Neural cell (in vitro differentiated cells): ENCODE data around the gene NECAB3. TPM values are rescaled to one million over a fixed set of nuclear protein-coding genes. Genes with fewer than 3 reads are reported as not detected.

ENCODE experiments used
- H2AFZ ChIP-seq: fragments of 200-600, 300-800 bp; sonication (generic), shearing (Covaris generic); 2 replicates; pipeline ENCODE4 v1.6.0; 2014; ENCODE audit warnings: low read depth, mild to moderate bottlenecking, antibody characterized with exemption, low read length, moderate library complexity
- H3F3A ChIP-seq: fragments of 200-600 bp; shearing (Covaris generic); 2 replicates; pipeline ENCODE4 v1.6.1; 2016; ENCODE audit warnings: mild to moderate bottlenecking, moderate library complexity, mixed read lengths, antibody characterized with exemption, low read length; ENCODE audit not compliant: insufficient read depth, poor library complexity, severe bottlenecking
- H3K27ac ChIP-seq: fragments of 200-600, 300-800 bp; sonication (generic), shearing (Covaris generic); 2 replicates; pipeline ENCODE4 v1.5.1; 2014; ENCODE audit warnings: mild to moderate bottlenecking, low read length, moderate library complexity
- H3K27me3 ChIP-seq: fragments of 300-800, 200-600 bp; sonication (generic), shearing (Covaris generic); 2 replicates; pipeline ENCODE4 v1.6.0; 2014; ENCODE audit warnings: mild to moderate bottlenecking, low read depth, low read length, moderate library complexity; ENCODE audit not compliant: insufficient read depth
- H3K36me3 ChIP-seq: fragments of 300-800, 200-600 bp; sonication (generic), shearing (Covaris generic); 2 replicates; pipeline ENCODE4 v1.5.1; 2014; ENCODE audit warnings: mild to moderate bottlenecking, antibody characterized with exemption, low read length, moderate library complexity; ENCODE audit not compliant: insufficient read depth
- H3K4me2 ChIP-seq: fragments of 300-800, 200-600 bp; sonication (generic), shearing (Covaris generic); 2 replicates; pipeline ENCODE4 v1.6.0; 2014; ENCODE audit warnings: mild to moderate bottlenecking, low read length
- H3K4me3 ChIP-seq: fragments of 300-800, 200-600 bp; sonication (generic), shearing (Covaris generic); 2 replicates; pipeline ENCODE4 v1.5.1; 2014; ENCODE audit warnings: mild to moderate bottlenecking, low read length, moderate library complexity
- H3K79me2 ChIP-seq: fragments of 200-600 bp; shearing (Covaris generic); replicated peaks from 2 replicates; pipeline ENCODE4 v1.6.0; 2014; ENCODE audit warnings: mild to moderate bottlenecking, low read length, moderate library complexity; ENCODE audit not compliant: insufficient read depth
- H3K9ac ChIP-seq: fragments of 300-800, 200-600 bp; sonication (generic), shearing (Covaris generic); 2 replicates; pipeline ENCODE4 v1.6.1; 2016; ENCODE audit warnings: mild to moderate bottlenecking, low read length, mixed read lengths
- H3K9me2 ChIP-seq: fragments of 200-600 bp; shearing (Covaris generic); 2 replicates; pipeline ENCODE4 v1.6.1; 2016; ENCODE audit warnings: mild to moderate bottlenecking, low read length, mixed read lengths; ENCODE audit not compliant: insufficient read depth
- H3K9me3 ChIP-seq: fragments of 200-600, 300-800 bp; sonication (generic), shearing (Covaris generic); 2 replicates; pipeline ENCODE4 v1.6.1; 2016; ENCODE audit warnings: mild to moderate bottlenecking, mixed run types, low read length, moderate library complexity, mixed read lengths
- H4K20me1 ChIP-seq: fragments of 200-600 bp; shearing (Covaris generic); 2 replicates; pipeline ENCODE4 v1.6.1; 2016; ENCODE audit warnings: mild to moderate bottlenecking, mixed run types; ENCODE audit not compliant: insufficient read depth
- EP300 ChIP-seq: fragments of 450-650 bp; conservative IDR thresholded peaks from 2 replicates; pipeline ENCODE4 v1.6.1; 2014; ENCODE audit warnings: antibody characterized with exemption, mild to moderate bottlenecking, moderate library complexity; ENCODE audit not compliant: poor library complexity, severe bottlenecking
- EZH2 ChIP-seq: fragments of 200-600, 300-800 bp; shearing (Covaris generic), sonication (generic); IDR thresholded peaks from 2 replicates; pipeline ENCODE4 v1.6.1; 2014; ENCODE audit warnings: antibody characterized with exemption, low read length, borderline replicate concordance, mild to moderate bottlenecking; ENCODE audit not compliant: insufficient read depth, poor library complexity, severe bottlenecking
- MXI1 ChIP-seq: fragments of 450-650 bp; conservative IDR thresholded peaks from 2 replicates; pipeline ENCODE4 v1.6.1; 2014; ENCODE audit warnings: antibody characterized with exemption, mild to moderate bottlenecking; ENCODE audit not compliant: poor library complexity, severe bottlenecking
- POLR2AphosphoS5 ChIP-seq: IDR thresholded peaks from 2 replicates; pipeline ENCODE4 v1.6.1; 2012
- RAD21 ChIP-seq: fragments of 450-650 bp; conservative IDR thresholded peaks from 2 replicates; pipeline ENCODE4 v1.6.1; 2014; ENCODE audit warnings: antibody characterized with exemption, mild to moderate bottlenecking, moderate library complexity
- SMC3 ChIP-seq: fragments of 450-650 bp; conservative IDR thresholded peaks from 2 replicates; pipeline ENCODE4 v1.6.1; 2014; ENCODE audit warnings: antibody characterized with exemption, mild to moderate bottlenecking, moderate library complexity; ENCODE audit not compliant: poor library complexity
- TAF1 ChIP-seq: IDR thresholded peaks from 2 replicates; pipeline ENCODE4 v1.6.1; 2012; ENCODE audit warnings: low read depth
- polyA plus RNA-seq: library from polyadenylated mRNA; depleted of rRNA; stranded (reverse); fragments of >200 nt; gene quantifications from 2 replicates; pipeline ENCODE4 v1.2.3, GENCODE V29; 2014
- TF ChIP-seq, protein P1 (sequence below): IDR thresholded peaks from 2 replicates; pipeline ENCODE4 v1.6.1; 2012; ENCODE audit warnings: borderline replicate concordance
- TF ChIP-seq, protein P2 (sequence below): fragments of 450-650 bp; IDR thresholded peaks from 2 replicates; pipeline ENCODE4 v1.5.1; 2014; ENCODE audit warnings: antibody characterized with exemption, mild to moderate bottlenecking, moderate library complexity; ENCODE audit not compliant: poor library complexity, severe bottlenecking

The NECAB3 gene
- polyA plus RNA-seq, 1 donor from 2014 or later = 21.4 TPM

DNA sequence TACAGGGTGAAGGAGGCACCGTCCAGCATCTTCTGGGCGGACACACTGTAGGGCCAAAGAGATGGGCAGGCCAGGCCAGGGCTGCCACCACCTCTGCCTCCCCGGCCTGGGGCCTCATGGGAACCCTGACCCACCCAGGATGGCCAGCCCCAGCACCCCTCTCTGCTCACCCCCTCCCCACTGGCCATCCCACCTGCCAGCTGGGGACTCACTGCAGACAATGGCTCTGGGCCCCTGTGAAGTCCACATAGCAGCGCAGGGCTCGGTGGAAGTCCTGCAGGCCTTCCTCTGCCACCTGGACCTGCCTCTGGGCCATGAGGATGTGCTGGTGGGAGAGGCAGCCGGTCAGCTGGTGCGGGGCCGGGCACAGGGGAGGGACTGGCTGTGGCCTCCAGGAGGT lies 15.7 kb downstream of the NECAB3 start:
- TF ChIP-seq EZH2 (no peak), EP300 (no peak), SMC3 (no peak), MXI1 (no peak), TAF1 (no peak), RAD21 (no peak), POLR2AphosphoS5 (no peak)
- TF ChIP-seq, protein P1, sequence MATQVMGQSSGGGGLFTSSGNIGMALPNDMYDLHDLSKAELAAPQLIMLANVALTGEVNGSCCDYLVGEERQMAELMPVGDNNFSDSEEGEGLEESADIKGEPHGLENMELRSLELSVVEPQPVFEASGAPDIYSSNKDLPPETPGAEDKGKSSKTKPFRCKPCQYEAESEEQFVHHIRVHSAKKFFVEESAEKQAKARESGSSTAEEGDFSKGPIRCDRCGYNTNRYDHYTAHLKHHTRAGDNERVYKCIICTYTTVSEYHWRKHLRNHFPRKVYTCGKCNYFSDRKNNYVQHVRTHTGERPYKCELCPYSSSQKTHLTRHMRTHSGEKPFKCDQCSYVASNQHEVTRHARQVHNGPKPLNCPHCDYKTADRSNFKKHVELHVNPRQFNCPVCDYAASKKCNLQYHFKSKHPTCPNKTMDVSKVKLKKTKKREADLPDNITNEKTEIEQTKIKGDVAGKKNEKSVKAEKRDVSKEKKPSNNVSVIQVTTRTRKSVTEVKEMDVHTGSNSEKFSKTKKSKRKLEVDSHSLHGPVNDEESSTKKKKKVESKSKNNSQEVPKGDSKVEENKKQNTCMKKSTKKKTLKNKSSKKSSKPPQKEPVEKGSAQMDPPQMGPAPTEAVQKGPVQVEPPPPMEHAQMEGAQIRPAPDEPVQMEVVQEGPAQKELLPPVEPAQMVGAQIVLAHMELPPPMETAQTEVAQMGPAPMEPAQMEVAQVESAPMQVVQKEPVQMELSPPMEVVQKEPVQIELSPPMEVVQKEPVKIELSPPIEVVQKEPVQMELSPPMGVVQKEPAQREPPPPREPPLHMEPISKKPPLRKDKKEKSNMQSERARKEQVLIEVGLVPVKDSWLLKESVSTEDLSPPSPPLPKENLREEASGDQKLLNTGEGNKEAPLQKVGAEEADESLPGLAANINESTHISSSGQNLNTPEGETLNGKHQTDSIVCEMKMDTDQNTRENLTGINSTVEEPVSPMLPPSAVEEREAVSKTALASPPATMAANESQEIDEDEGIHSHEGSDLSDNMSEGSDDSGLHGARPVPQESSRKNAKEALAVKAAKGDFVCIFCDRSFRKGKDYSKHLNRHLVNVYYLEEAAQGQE = no peak
- TF ChIP-seq, protein P2, sequence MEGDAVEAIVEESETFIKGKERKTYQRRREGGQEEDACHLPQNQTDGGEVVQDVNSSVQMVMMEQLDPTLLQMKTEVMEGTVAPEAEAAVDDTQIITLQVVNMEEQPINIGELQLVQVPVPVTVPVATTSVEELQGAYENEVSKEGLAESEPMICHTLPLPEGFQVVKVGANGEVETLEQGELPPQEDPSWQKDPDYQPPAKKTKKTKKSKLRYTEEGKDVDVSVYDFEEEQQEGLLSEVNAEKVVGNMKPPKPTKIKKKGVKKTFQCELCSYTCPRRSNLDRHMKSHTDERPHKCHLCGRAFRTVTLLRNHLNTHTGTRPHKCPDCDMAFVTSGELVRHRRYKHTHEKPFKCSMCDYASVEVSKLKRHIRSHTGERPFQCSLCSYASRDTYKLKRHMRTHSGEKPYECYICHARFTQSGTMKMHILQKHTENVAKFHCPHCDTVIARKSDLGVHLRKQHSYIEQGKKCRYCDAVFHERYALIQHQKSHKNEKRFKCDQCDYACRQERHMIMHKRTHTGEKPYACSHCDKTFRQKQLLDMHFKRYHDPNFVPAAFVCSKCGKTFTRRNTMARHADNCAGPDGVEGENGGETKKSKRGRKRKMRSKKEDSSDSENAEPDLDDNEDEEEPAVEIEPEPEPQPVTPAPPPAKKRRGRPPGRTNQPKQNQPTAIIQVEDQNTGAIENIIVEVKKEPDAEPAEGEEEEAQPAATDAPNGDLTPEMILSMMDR = no peak
- no peak overlapping the region for H3K4me2 ChIP-seq
- H3K9me3 ChIP-seq = no peaks in the 10 kb centered on the region
- H3K4me3 ChIP-seq = no peak overlapping the region
- no peak overlapping the region for H3K9ac ChIP-seq
- H4K20me1 ChIP-seq = no peaks in the 10 kb centered on the region
- no peak overlapping the region for H3K27ac ChIP-seq
- no peaks in the 10 kb centered on the region for H3F3A ChIP-seq
- no peak overlapping the region for H2AFZ ChIP-seq
- no peaks in the 10 kb centered on the region for H3K9me2 ChIP-seq
- no peaks in the 10 kb centered on the region for H3K27me3 ChIP-seq
- H3K36me3 ChIP-seq = no peaks in the 10 kb centered on the region
- H3K79me2 ChIP-seq = no peaks in the 10 kb centered on the region

DNA sequence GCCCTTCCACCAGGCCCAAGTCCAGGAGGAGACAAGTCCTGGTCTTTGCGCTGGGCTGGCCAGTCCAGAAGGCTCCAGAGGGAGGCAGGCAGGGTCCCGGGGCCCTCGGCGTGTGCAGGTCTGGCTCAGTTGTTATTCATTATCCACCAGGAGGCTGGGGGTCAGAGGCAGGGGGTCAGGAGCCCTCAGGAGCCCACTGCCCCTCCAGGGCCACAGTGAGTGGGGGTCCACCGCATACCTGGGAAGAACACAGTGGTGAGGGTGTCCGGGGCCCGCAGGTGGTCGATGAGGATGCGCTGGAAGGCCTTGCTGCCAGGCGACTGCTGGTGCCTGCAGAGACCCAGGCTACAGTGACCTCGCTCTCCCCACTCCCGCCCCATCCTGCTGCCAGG lies 16.5 kb downstream of the NECAB3 start:
- no peak overlapping the region for H3K4me3 ChIP-seq
- no peak overlapping the region for H3K9ac ChIP-seq
- no peak overlapping the region for H2AFZ ChIP-seq
- H3K4me2 ChIP-seq = no peak overlapping the region
- H3F3A ChIP-seq = no peaks in the 10 kb centered on the region
- no peak overlapping the region for H3K27ac ChIP-seq
- TF ChIP-seq, protein P1 = no peak
- TF ChIP-seq EP300 (no peak), MXI1 (no peak), EZH2 (no peak), TAF1 (no peak), POLR2AphosphoS5 (no peak), SMC3 (no peak), RAD21 (no peak)
- TF ChIP-seq, protein P2 = no peak
- H4K20me1 ChIP-seq = no peaks in the 10 kb centered on the region
- H3K27me3 ChIP-seq = no peaks in the 10 kb centered on the region
- H3K9me2 ChIP-seq = no peaks in the 10 kb centered on the region
- H3K36me3 ChIP-seq = no peaks in the 10 kb centered on the region
- H3K79me2 ChIP-seq = no peaks in the 10 kb centered on the region
- H3K9me3 ChIP-seq = no peaks in the 10 kb centered on the region
